Hypothalamus (tissue), 51 donors: Measurements from ENCODE around the gene ORMDL2.
A peak's percentile ranks its signal among the peaks of the same experiment; 100 is the strongest.
"Not testable (repeated sequence)": the region's sequence is repeated elsewhere in the genome, so short reads cannot be mapped to it uniquely, and the experiment has no call there.

Source experiments
- DNase-seq, 51 donors: peaks; one replicate each; lab custom pipeline; 2025; lab: John Stamatoyannopoulos, UW

The ORMDL2 gene

GRCh38 chr12:55827806-55828205 lies 10.0 kb downstream of the ORMDL2 start:
- no peak for DNase-seq

- no peak for DNase-seq
These were observed 10.5 kb downstream of the ORMDL2 start for GRCh38 chr12:55828357-55828756.

GRCh38 chr12:55829967-55830600 lies 12.2 kb downstream of the ORMDL2 start:
- peak in 49 of 51 donors; percentile 53 to 94 (median 79) for DNase-seq

GRCh38 chr12:55830601-55831446 lies 13.0 kb downstream of the ORMDL2 start:
- DNase-seq: peak; percentile 37 to 94 (median 74)

GRCh38 chr12:55831447-55831815 lies 13.6 kb downstream of the ORMDL2 start:
- DNase-seq: no peak

GRCh38 chr12:55833056-55833455 lies 15.2 kb downstream of the ORMDL2 start:
- no peak for DNase-seq

- not testable (repeated sequence) for DNase-seq
These were observed 16.6 kb downstream of the ORMDL2 start for GRCh38 chr12:55834400-55834799.

- no peak for DNase-seq
These were observed 20.5 kb downstream of the ORMDL2 start for GRCh38 chr12:55838361-55838760.

GRCh38 chr12:55839345-55840140 lies 21.7 kb downstream of the ORMDL2 start:
- DNase-seq: no peak

- no peak for DNase-seq
These were observed 22.9 kb downstream of the ORMDL2 start for GRCh38 chr12:55840581-55841351.

- no peak for DNase-seq
These were observed 25.0 kb downstream of the ORMDL2 start, which contains the start of gene MMP19 for GRCh38 chr12:55842681-55843429. TSS of gene MMP19 (minus strand) at chr12:55842936. CDS start at chr12:55842830, 106 bp downstream.

GRCh38 chr12:55843431-55843830 lies 25.6 kb downstream of the ORMDL2 start:
- no peak for DNase-seq

GRCh38 chr12:55844961-55845360 lies 27.1 kb downstream of the ORMDL2 start:
- no peak for DNase-seq

- DNase-seq: no peak
These were observed 27.5 kb downstream of the ORMDL2 start for GRCh38 chr12:55845361-55845760.

GRCh38 chr12:55845785-55846496 lies 28.1 kb downstream of the ORMDL2 start:
- DNase-seq: no peak

GRCh38 chr12:55847033-55847432 lies 29.2 kb downstream of the ORMDL2 start:
- peak in 2 of 51 donors; percentile 18 to 62 for DNase-seq

- DNase-seq: peak in 14 of 51 donors; percentile 7 to 56 (median 18)
These were observed 29.9 kb downstream of the ORMDL2 start for GRCh38 chr12:55847603-55848291.

- DNase-seq: no peak
These were observed 31.9 kb downstream of the ORMDL2 start for GRCh38 chr12:55849616-55850343.
